COLO829 (cell line): Measurements from ENCODE around the gene ESAM.
A peak's percentile ranks its signal among the peaks of the same experiment; 100 is the strongest.

Source experiments
- DNase-seq: peaks from one replicate; pipeline ENCODE4 v3.0.0; 2012; ENCODE audit warnings: low spot score

ESAM gene

GRCh38 chr11:124728134-124728533 is 34.0 kb downstream of the ESAM start:
- DNase-seq = no peak

- no peak for DNase-seq
Observed at GRCh38 chr11:124727474-124727873, 34.6 kb downstream of the ESAM start.

- peak; percentile 47 for DNase-seq
Observed at GRCh38 chr11:124725719-124726105, 36.4 kb downstream of the ESAM start.

- DNase-seq = no peak
Observed at GRCh38 chr11:124724979-124725718, 36.9 kb downstream of the ESAM start.

GRCh38 chr11:124722176-124722575 is 39.9 kb downstream of the ESAM start:
- no peak for DNase-seq

- no peak for DNase-seq
Observed at GRCh38 chr11:124719534-124719933, 42.6 kb downstream of the ESAM start.

GRCh38 chr11:124718801-124719200 is 43.3 kb downstream of the ESAM start:
- DNase-seq = no peak

GRCh38 chr11:124717786-124718651 is 44.1 kb downstream of the ESAM start:
- no peak for DNase-seq

- no peak for DNase-seq
Observed at GRCh38 chr11:124717421-124717785, 44.7 kb downstream of the ESAM start.

- no peak for DNase-seq
Observed at GRCh38 chr11:124716591-124716990, 45.5 kb downstream of the ESAM start.

GRCh38 chr11:124712392-124712791 is 49.7 kb downstream of the ESAM start:
- no peak for DNase-seq

GRCh38 chr11:124707829-124708228 is 54.3 kb downstream of the ESAM start:
- DNase-seq = no peak
